ENCODE results near the gene KRT16.
"Not testable (repeated sequence)": the region's sequence is repeated elsewhere in the genome, so short reads cannot be mapped to it uniquely, and the experiment has no call there.

KRT16 gene

DNA sequence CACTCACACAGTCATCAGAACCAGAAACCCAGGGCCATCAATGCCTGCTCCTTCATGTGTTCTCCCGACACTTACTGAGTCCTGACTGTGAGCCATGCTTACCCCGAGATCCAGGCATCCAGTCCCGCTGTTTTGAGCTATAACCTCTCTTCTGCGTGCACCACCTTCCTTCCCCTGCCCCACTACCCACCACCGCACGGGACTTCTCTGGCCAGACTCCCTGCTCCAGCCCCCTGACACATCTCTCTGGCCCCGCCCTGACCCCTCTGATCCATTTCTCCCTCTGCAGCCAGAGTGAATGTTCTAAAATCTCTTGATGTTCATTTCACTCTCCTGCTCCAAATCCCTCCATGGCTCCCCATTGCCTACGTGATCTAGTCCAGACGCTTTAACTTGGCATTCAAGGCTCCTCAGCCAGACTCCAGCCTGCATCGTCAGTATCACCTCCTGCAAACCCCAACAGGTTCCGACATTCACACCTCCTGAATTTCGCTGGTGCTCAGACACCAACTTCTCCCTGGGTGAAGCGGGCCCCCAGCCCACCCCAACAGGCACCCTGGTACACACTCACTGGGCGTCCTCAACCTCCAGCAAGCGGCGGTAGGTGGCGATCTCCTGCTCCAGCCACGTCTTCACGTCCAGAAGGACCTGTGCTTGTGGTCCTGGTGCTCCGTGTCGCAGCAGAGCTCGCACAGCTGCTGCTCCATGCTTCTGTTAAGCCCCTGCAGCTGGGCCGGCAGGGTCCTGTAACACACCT is 14.9 kb upstream of the KRT16 start:
- no peak for DNase-seq

DNA sequence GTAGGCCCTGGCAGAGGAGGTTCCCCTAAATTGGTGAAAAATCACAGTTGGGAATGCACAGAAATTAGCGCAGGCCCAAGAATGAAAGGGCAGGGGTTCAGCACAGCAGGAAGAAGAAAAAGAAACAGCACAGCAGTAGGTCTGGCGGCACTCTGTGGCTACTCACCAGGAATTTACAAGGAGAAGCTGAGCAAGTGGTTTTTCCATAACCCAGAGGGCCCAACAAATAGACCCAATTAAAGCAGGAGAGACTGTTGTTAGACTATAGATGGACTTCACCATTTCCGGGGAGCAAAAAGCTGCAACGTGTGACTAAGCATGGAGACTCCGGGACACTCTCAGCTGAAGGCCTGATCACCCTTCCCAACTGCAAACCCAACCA is 14.3 kb upstream of the KRT16 start:
- not testable (repeated sequence) for DNase-seq

DNA sequence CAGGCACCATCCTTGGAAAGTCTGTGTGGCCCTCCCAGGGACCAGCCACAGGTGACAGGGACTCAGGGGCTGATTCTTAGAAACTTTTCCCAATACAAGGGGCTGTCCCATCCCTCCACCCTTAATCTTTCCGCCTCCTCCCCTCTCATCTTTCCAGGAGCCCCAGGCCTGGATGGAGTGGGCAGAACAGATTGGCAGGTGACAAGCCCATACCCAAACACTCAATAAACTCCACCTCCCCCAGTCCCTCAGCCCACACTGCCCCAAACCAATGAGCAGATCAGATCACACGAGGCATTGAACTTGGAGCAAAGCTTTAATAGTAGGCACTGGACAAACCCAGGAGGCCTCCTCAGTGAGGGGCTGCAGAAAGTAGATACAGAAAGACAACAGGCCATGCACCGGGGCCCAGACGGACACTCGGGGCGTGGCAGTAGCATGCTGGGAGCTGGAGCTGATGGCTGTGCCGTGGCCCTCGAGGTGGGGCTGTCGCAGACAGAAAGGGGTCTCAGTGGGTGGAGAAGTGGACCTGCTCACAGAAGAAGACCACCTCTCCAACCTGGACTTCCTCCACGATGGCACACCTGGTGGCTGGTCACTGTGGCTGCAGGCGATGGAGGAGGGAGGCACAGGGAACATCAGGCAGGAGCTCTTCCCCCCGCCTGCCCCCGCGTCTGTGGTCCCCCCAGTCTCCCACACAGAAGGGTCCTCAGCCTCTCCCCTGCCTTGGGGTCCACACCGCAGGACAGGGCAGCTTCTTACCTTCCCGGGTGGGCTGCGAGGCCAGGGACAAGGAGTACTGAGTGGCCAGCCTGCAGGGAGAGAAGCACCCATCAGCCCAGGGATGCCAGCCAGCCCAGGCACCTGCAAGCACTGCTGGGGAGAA is 13.7 kb upstream of the KRT16 start:
- not testable (repeated sequence) for DNase-seq

DNA sequence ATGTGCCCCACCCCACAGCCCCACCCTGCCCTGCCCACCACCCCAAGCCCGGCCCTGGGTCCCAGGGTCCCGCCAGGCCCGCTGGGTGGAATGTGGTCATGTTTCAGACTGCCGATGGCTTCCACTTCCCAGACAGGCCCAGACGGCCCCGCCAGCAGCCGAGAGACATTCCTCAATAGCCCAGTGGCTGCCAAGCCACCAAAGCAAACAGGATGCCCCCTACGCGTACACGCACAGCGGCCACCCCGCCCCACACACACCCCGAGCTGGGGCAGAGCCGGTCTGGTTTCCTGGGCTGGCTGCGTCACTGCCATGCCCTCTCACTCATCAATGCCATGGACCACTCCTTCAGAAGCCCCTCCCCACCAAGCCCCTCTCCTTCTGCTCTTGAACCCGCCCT is 13.0 kb upstream of the KRT16 start:
- DNase-seq: no peak

DNA sequence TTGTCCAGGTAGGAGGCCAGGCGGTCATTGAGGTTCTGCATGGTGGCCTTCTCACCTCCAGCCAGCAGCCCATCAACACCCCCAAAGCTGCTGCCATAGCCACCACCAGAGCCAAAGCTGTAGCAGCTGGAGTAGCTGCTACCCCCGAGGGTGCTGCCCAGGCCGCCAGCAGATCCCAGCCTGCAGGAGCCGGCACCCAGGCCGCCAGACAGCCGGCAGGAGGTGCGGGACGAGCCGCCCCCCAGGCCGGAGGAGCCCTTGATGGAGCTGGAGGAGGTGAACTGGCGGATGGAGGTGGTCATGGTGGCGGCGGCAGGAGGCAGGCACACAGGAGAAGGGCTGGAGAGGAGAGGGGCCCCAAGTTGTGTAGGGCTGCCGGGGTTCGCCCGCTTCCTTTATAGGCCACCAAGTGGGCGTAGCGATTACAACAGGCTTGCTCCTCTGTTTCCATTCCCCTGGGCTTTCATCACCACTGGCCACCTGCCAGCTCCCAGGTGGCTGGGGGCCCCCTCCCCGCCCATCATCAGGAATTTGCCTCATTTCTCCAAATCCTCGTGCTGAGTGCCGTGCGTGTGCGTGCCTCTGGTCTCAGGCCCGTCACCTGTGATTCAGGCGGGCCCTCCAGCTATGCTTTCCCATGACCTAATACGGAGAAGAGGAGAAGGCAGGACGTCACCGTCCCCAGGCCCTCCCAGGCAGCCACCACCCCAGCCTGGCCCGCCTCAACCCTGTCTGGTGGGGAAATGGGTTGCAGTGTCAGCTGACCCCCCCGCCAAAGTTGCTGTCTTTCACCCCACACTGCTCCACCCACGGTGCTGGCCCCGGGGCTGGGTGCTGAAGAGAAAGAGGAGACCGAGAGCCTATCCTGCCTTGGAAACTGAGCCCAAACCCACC is 11.9 kb upstream of the KRT16 start, which contains the start of gene KRT17:
Gene KRT17, minus strand, starts transcription at position 368 of the 894 bp plus-strand sequence. Its CDS starts 66 bp downstream, at position 302.
- no peak for DNase-seq

DNA sequence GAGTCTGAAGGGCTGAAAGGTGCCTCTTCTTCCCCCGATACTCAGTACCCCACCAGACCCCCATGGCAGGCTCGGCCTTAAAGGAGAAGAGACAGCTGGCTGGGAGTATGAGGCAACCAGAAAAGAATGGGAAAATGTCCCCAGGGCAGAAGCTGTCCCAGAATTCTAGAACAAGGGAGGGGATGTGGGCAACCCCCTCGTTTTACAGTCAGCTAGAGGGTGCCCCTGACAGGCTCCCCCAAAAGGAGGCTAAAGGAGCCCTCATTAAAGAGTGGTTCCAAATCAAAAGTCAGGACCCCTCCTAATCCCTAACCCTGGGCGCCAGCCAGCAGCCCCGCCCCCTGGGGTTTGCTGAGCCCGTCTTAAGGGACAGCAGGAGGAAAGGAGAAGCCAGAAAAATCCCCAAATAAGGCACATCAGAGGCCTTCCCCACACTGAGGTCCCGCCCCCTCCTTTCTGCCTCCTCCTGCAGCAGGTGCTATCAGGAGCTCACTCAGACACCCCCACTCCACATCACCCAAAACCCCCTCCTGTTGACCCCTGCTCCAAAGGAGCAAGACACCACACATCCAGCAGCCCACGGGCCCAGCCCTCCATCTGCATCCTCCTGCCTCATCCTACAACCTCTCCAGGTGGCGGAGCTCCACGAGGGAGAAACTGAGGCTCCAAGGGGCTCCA is 10.8 kb upstream of the KRT16 start:
- not testable (repeated sequence) for DNase-seq

DNA sequence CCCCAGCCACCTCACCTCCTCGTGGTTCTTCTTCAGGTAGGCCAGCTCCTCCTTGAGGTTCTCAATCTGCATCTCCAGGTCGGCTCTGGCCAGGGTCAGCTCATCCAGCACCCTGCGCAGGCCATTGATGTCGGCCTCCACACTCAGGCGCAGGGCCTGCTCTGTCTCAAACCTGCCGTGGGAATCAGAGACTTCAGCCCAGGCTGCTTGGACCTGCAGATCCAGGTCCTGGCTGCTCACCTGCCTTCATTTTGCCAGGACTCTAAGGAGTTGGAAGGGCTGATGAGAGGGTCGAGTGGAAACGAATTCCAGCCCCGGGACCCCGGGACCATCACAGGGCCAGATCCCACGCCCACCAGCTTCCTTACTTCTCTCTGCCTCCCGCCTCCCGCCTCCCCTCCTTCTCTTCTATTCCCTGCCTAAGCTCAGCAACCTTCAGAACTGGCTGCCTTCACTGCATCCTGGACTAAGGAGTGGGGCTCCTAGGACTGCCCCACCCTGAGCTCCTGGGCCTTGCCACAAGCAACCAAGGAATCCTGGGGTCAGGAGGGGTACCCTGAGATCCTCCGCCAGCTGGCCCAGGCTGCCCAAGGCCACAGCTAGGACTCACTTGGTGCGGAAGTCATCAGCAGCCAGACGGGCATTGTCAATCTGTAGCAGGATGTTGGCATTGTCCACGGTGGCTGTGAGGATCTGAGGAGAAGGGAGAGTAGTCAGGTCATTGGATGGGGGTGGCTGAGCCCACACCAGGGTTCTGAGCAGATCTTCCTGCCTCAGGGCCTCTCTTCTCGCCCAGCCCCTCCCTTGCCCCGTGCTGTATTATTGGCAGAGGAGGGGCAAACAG is 10.0 kb upstream of the KRT16 start:
- not testable (repeated sequence) for DNase-seq

DNA sequence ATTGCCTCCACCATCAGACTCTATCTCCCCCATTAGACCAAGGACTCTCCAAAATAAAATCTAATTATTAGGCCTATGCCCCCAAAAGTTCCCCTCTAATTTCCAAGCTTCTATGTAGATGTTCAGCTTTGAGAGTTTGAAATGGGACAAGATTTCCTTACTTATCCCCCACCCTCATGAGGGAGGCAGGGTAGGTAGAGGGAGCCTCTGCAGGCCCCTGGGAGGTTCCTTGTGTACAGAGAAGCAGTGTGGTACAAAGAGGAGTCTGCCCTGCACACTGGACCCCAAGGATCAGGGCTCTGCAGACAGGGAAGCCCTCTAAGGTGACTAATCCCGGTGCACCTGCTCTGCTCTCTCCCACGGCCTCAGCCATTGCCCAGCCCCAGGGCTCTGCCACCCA is 9.3 kb upstream of the KRT16 start:
- DNase-seq: no peak

DNA sequence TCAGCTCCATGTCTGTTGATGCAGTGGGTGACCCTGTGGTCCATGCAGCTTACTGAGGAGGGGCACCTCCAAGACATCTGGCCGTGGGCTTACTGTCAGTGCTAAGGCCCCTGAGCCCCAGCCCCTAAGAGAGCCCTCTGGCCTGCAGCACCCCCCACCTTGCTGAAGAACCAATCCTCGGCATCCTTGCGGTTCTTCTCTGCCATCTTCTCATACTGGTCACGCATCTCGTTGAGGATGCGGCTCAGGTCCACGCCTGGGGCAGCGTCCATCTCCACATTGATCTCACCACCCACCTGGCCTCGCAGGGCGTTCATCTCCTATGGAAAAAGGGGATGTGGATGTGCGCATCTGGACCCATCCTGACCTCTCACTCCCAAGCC is 8.9 kb upstream of the KRT16 start:
- not testable (repeated sequence) for DNase-seq

DNA sequence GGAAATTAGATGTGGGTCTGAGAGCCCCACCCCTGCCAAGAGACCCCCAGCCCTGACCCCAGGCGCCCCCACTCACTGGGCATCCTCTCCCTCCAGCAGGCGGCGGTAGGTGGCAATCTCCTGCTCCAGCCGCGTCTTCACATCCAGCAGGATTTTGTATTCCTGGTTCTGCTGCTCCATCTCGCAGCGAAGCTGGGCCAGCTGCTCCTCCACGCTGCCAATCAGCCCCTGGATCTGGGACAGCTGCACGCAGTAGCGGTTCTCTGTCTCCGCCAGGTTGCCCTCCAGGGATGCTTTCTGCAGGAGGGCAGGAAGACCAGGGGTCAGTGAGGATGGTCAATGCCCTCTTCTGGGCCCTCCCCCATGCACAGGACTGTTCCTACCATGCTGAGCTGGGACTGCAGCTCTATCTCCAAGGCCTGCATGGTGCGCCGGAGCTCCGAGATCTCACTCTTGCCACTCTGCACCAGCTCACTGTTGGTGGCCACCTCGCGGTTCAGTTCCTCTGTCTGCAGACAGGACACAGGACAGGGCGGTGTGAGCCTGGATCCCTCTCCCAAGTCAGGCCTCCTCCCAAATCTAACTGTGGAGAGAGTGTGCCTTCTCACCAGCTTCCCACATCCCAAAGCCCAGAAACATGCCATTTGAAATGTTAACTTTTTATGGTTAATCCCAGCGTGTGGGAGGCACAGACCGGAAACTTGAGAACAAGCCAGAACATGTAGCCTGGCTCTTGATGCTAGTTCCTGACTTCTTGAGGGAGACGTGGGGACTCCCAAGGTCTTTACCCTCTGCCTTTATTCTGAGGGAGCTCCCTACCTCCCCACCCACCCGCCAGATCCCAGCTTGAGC is 8.2 kb upstream of the KRT16 start:
- DNase-seq: no peak

DNA sequence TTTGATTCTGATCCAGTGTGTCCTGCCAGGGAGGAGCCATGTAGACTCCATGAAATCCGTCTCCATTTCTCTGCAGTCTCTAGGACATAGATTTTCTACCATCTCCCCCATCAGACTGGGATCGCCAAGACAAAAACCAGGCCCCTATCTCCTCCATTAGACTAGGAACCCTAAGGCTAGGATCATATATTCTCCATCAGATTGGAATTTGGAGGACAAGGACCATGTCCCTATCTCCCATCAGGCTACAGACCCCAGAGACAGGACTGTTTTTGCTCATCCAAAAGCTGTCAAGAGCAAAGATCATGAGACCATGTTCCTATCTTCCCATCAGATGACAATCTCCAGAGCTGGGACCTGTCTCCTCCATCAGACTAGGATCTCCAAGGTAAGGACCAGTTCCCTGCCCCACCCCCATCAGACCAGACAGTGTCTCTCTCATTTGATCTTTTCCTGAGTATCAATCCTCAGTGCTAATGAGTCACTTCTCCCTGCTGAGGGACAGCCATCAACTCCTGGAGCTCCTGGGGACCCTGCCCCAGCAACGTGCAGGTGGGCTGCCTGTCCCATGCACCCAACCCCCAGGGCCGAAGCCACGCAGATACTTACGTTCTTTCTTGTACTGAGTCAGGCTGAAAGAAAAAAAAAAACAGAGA is 7.5 kb upstream of the KRT16 start:
- not testable (repeated sequence) for DNase-seq

DNA sequence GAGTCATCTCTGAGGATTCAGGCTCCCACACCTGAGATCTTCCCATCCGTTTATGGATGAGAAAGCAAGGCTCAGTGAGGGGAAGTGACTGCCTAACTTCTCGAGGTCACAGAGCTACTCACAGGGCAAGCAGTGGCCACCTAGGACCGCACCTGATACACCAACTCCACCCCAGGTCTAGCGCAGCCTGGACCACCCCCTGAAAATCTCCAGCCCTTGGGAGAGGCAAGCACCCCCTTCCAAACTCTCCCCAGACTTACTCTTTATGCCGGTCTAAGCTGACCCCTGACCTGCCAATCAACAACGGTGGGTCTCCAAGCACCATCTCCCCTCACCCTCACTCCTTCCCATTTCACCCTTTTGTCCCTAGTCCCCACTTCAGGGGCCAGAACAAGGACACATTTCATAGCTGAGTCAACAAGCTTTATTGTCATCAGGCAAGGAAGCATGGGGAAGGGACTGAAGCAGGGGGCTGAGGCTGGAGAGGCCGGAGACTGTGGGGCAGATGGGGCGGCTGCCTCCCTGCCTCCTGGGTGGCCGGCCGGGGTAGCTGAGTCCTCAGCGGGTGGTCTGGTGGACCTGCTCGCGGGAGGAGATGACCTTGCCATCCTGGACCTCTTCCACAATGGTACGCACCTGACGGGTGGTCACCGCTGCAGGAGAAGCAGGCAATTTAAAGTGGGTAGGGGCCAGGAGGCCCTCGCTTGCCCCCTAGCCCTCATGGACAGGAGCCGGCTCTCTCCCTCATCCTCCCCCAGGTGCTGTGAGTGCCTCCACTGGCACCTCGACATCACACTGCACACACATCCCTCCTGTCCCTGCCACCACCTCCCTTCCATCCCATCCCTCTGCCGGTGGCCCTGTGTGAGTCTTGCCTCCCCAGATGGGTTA is 6.7 kb upstream of the KRT16 start:
- no peak for DNase-seq

DNA sequence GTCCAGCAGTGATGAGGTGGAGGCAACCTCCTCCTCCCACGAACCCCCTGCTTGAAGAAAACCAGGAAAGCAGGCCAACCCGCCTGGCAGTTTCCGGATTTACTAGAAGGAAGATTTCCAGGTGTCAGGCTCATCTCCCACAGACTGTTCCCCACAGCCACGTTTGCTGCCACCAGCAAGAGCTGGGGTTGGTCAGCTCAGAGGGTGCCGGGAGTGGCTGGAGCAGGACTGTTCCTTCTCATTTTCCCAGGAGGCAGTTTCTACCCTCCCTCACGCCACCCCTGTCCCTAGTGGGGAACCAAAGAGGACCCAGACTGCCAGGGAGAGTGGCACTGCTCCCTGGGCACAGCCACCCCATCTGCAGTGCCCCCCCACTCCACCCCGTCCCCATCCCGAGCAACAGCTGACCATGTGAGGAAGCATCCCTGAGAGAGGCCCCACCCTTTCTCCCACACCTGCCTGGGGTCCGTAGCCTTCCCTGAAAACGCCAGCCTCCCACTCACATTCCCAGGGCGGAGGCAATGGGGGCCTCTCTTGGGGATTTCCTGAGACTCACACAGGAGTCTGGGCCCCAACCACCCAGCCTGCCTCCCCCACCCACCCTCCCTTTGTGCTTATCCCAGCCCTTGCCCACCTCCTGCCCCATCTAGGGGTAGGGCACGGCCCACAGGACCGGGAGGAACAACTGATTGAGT is 5.9 kb upstream of the KRT16 start:
- no peak for DNase-seq

DNA sequence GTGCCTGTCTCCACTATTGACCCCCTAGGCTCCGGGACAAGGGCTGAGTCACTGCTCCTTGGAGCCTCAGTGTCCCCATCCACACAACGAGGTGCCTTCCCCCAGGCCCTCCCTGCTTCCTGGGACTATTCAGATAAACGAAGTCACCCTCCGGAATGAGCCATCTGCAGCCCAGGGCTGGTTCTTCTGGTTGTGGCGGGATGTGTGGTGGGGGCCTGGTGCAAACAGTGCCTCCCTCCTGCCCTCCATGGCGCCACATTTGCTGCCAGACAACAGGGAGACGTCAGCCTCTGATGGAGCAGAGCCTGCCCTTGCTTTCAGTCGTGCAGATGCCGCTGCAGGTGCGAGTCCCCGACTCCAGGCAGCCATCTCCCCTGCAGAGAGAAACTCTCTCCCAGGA is 5.1 kb upstream of the KRT16 start:
- no peak for DNase-seq

DNA sequence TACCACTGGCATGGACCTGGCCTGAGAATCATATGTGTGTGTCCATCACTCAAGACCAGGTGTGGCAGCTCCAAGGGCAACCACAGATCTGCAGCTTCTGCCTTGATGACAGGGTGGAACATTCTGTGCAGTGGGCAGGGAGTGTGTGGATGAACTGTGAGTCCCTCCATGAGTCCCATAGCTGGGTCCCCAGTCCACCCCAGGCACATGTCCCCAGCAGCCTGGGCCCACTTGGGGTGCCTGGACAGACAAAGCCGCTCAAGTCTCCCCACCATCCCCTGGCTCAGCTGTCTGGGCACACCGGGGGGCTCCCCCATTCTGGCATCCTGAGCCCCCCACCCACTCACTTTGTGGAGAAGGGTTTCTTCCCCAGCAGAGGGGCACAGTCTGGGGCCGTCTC is 4.6 kb upstream of the KRT16 start:
- no peak for DNase-seq

DNA sequence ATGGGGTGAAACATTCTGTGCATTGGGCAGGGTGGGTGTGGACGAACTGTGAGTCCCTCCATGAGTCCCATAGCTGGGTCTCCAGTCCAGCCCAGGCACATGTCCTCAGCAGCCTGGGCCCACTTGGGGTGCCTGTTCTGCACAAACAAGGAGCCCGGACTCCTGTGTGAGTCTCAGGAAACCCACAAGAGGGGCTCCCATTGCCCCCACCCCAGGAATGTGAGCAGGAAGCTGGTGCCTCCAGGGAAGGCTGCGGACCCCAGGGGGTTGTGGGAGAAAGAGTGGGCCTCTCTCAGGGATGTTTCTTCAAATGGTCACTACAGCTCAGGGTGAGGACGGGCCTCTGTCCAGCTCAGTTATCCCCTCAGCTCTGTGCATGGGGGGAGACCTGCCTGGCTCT is 3.9 kb upstream of the KRT16 start:
- not testable (repeated sequence) for DNase-seq

DNA sequence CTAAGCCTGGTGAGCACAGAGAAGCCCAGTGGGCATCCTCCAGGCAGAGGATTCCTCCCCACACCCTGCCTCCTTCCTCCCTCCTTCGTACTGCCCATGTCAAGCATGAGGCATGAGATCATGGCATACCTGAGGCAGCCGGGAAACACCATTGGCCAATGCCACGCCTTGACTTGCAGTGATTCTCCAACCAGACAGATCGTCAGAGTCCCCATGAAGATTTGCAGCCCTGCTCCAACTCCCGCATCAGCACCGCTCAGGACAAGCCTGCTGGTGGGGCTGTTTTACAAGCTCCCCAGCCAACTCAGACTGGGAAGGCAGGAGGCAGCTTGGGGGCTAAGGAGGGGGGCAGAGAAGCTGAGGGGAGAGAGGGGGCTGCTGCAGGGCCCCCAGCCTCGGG is 2.9 kb upstream of the KRT16 start:
- DNase-seq: no peak

DNA sequence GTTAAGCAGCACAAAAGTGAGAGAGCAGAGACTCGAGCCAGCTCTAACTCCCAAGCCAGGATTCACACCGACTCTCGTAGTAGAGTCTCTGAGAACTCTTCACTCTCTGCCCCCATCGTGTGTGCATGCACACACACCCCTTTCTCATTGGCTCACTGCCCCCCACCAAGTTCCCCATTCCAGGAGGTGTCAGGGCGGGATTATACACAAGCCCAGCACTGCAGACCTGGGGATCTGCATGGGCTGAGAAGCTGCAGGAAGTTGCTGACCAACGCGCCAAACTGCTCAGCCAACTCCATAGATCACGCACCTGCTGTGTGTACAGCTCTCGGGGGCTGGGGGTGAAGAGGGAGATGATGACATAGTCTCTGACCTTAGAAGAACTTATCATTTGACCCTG is 2.2 kb upstream of the KRT16 start:
- not testable (repeated sequence) for DNase-seq

All from activated effector memory CD4-positive, alpha-beta T cell treated with Interleukin-2 at 50 U/mL for 16 hours (primary cell).